ENCODE results near the gene CCDC40.

DNA sequence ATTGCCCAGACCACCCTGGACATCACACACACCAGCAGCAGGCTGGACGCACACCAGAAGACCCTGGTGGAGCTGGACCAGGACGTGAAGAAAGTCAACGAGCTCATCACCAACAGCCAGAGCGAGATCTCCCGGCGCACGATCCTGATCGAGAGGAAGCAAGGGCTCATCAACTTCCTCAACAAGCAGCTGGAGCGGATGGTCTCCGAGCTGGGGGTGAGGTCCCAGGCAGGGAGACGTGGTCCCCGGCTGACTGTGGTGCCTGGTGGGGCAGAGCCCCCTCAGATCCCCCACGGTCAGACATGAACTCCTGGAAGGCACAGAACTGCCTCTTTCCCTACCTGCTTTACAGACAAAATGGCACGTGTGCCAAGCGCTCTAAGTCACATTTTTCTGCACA lies 48.3 kb downstream of the CCDC40 start:
- TF ChIP-seq, protein P1, sequence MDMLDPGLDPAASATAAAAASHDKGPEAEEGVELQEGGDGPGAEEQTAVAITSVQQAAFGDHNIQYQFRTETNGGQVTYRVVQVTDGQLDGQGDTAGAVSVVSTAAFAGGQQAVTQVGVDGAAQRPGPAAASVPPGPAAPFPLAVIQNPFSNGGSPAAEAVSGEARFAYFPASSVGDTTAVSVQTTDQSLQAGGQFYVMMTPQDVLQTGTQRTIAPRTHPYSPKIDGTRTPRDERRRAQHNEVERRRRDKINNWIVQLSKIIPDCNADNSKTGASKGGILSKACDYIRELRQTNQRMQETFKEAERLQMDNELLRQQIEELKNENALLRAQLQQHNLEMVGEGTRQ (CRISPR knock-in tag; IDR thresholded peaks at IDR 0.05): no peak
- TF ChIP-seq CTCF (IDR thresholded peaks at IDR 0.05) (no peak), ZNF416 (CRISPR knock-in tag; IDR thresholded peaks at IDR 0.05) (no peak), TEAD4 (CRISPR knock-in tag; IDR thresholded peaks at IDR 0.05) (no peak), NFYB (CRISPR knock-in tag; conservative IDR thresholded peaks at IDR 0.05; ENCODE audit: low read depth) (no peak)
- TF ChIP-seq, protein P2, sequence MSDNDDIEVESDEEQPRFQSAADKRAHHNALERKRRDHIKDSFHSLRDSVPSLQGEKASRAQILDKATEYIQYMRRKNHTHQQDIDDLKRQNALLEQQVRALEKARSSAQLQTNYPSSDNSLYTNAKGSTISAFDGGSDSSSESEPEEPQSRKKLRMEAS (CRISPR knock-in tag; IDR thresholded peaks at IDR 0.05): no peak

Data from WTC11 (cell line).